BE2C (cell line): ENCODE data around the gene SLC6A13.

Experiments
- DNase-seq: peaks from one replicate; pipeline ENCODE4 v3.0.0-alpha.2; 2020
- H3K27me3 ChIP-seq: fragments of 250-450 bp; sonication (Bioruptor Pico); 2 replicates; pipeline ENCODE4 v1.5.1; 2020; ENCODE audit warnings: mild to moderate bottlenecking
- H3K36me3 ChIP-seq: fragments of 250-450 bp; sonication (Bioruptor Pico); 2 replicates; pipeline ENCODE4 v1.5.1; 2020; ENCODE audit warnings: mild to moderate bottlenecking
- H3K4me1 ChIP-seq: fragments of 250-450 bp; sonication (Bioruptor Pico); 2 replicates; pipeline ENCODE4 v1.5.1; 2020
- H3K4me3 ChIP-seq: 2 replicates; pipeline ENCODE4 v1.5.1; 2011; ENCODE audit warnings: low read depth, low read length
- H3K9me3 ChIP-seq: fragments of 250-450 bp; sonication (Bioruptor Pico); 2 replicates; pipeline ENCODE4 v1.5.1; 2020
- CTCF ChIP-seq: IDR thresholded peaks from 2 replicates; pipeline ENCODE4 v1.5.1; 2012; ENCODE audit warnings: mild to moderate bottlenecking, low read depth, low read length

SLC6A13 gene

GRCh38 chr12:208813-209212, 53.8 kb downstream of the SLC6A13 start:
- Histone ChIP-seq H3K4me1 (no peaks in the 10 kb centered on the region; the same call in 1 of the 2 replicates), H3K4me3 (no peak overlapping the region)

GRCh38 chr12:207804-208203, 54.8 kb downstream of the SLC6A13 start:
- no peak for DNase-seq
- no peaks in the 10 kb centered on the region for H3K9me3 ChIP-seq
- H3K36me3 ChIP-seq: no peaks in the 10 kb centered on the region
- H3K4me1 ChIP-seq: no peaks in the 10 kb centered on the region; the same call in 1 of the 2 replicates
- H3K4me3 ChIP-seq: no peak overlapping the region
- TF ChIP-seq CTCF: no peak
- no peaks in the 10 kb centered on the region for H3K27me3 ChIP-seq

More at GRCh38 chr12:208813-209212, 53.8 kb downstream of the SLC6A13 start:
- Histone ChIP-seq H3K27me3 (no peaks in the 10 kb centered on the region), H3K36me3 (no peaks in the 10 kb centered on the region), H3K9me3 (no peaks in the 10 kb centered on the region)
- no peak for TF ChIP-seq CTCF
- DNase-seq: no peak

DNA sequence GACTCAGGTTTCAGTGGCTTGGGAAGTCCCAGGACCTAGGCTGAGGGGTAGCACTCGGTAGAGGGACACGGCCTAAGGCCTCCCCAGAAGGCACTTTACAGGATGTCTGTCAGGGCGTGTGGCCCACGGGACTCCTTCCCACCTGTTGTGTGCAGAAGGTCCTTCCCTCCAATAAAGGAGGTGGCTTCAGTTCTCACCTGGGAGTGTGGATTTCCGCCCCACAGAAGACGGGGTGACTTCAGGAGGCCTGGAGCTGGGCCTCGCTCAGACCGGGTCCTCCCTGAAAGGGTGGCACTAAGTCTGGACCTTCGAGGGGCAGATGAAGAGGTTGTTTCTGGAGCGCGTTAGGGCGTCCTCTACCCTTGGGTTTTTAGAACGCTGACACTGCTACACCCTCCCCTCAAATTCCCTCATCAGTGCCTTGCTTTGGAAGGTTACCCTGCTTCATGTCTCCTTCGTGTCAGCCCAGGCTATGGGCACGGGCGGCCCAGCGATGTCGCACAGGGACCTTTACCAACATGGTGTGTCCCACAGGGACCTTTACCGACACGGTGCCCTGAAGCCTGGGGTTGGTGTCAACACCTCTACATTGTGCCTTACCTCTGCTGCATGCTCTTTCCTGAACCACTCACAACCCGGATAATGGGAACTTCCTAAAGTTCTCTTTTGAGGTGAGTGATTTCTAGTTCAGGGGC, 55.7 kb downstream of the SLC6A13 start:
- no peak overlapping the region for H3K4me3 ChIP-seq
- no peak for TF ChIP-seq CTCF
- no peaks in the 10 kb centered on the region for H3K27me3 ChIP-seq
- no peaks in the 10 kb centered on the region for H3K4me1 ChIP-seq
- DNase-seq: no peak
- no peaks in the 10 kb centered on the region for H3K9me3 ChIP-seq
- no peaks in the 10 kb centered on the region for H3K36me3 ChIP-seq

DNA sequence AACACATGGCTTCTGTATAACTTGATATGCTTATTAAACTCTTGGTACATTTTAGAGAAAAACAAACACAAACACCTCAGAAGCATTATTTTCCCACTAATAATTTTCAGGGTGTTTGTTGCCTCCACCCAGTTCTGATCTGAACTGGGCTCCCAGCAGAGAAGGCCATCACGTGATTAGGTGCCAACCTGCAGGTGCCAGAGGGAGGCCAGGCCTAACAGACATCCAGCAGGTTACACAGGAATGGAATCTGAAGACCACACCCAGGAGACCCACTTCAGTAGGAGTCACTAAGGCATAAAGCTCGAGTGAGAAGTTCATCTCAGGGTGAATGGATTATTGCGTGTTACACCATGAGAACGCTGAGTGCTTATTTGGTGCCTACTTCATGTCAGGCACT, 57.6 kb downstream of the SLC6A13 start:
- H3K4me1 ChIP-seq: no peaks in the 10 kb centered on the region
- no peaks in the 10 kb centered on the region for H3K9me3 ChIP-seq
- no peak for TF ChIP-seq CTCF
- no peak for DNase-seq
- H3K36me3 ChIP-seq: no peaks in the 10 kb centered on the region
- H3K27me3 ChIP-seq: no peaks in the 10 kb centered on the region
- no peak overlapping the region for H3K4me3 ChIP-seq

DNA sequence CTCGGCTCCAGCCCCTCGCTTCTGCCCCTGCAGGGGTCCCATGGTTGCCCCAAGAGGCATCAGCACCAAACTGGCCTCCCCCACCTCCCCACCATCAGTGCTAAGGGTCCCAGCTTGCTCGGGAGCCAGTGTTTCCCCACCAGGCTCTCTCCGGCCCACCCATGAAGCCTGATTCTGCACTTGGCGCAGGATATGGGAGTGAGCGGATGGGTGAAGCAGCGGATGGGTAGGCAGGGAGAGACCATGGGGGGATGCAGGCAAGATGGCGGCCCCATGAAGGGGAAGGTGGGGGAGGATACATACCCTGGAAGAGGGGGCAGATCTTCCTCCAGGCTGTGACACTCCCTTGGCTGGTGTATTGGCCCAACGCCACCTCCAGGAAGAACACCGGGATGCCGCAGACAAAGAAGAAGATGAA, 58.4 kb downstream of the SLC6A13 start:
- H3K36me3 ChIP-seq: no peaks in the 10 kb centered on the region
- no peaks in the 10 kb centered on the region for H3K27me3 ChIP-seq
- H3K4me3 ChIP-seq: no peak overlapping the region; the same call in 1 of the 2 replicates
- H3K4me1 ChIP-seq: no peaks in the 10 kb centered on the region; the same call in 1 of the 2 replicates
- no peaks in the 10 kb centered on the region for H3K9me3 ChIP-seq
- no peak for TF ChIP-seq CTCF
- no peak for DNase-seq

DNA sequence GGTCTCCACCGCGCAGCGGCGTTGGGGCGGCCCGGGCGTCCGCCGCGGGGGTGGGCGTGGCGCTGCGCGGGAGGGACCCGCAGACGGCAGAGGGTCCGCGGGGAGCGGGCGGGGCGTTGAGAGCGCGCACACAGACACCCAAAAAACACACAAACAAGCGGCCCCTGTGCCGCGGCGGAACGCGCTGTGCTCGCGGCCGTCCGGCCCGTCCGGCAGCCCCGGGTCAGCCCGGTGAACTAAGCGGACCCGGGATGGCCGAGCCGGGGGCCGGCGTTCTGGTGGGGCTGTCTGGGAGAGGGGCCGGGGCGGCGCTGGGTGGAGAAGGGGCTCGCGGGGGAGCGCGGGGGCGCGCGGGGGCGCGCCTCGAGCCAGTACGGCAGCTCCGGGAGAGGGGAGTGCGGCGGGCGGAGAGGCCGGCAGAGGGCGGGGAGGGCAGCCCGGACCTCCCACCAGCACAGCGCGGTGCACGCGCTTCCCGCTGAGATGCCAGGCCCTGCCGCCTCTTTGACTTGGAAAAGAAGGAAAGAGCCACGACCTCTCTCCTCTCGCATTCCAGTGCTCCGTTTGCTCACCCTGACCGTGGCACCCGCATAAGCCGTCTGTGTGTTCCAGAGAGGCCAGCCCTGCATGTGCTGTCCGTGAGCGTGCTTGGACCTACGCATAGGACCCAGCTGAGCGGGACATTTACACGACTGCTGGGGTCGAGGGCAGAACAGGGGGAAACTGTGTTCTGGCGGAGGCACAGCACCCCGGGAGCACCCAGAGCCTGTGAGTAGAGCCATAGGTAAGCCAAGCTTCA, 59.0 kb downstream of the SLC6A13 start:
- TF ChIP-seq CTCF: no peak
- Histone ChIP-seq H3K4me3 (peak overlapping the region; percentile 37), H3K9me3 (no peaks in the 10 kb centered on the region), H3K36me3 (no peaks in the 10 kb centered on the region), H3K4me1 (peaks cover 6% of the 10 kb centered on the region; the same call in 1 of the 2 replicates), H3K27me3 (no peaks in the 10 kb centered on the region)
- DNase-seq: peak; percentile 56
